HG03280 (cell line): ENCODE data around the gene PCDH11Y.
A peak's percentile ranks its signal among the peaks of the same experiment; 100 is the strongest.
"Not testable (repeated sequence)": the region's sequence is repeated elsewhere in the genome, so short reads cannot be mapped to it uniquely, and the experiment has no call there.

Experiments
- ATAC-seq: cut with Tn5 transposase; IDR thresholded peaks from one replicate; pipeline ENCODE4 v1.9.1; 2021; ENCODE audit warnings: mild to moderate bottlenecking, moderate library complexity; ENCODE audit not compliant: unreplicated experiment

PCDH11Y gene, protein sequence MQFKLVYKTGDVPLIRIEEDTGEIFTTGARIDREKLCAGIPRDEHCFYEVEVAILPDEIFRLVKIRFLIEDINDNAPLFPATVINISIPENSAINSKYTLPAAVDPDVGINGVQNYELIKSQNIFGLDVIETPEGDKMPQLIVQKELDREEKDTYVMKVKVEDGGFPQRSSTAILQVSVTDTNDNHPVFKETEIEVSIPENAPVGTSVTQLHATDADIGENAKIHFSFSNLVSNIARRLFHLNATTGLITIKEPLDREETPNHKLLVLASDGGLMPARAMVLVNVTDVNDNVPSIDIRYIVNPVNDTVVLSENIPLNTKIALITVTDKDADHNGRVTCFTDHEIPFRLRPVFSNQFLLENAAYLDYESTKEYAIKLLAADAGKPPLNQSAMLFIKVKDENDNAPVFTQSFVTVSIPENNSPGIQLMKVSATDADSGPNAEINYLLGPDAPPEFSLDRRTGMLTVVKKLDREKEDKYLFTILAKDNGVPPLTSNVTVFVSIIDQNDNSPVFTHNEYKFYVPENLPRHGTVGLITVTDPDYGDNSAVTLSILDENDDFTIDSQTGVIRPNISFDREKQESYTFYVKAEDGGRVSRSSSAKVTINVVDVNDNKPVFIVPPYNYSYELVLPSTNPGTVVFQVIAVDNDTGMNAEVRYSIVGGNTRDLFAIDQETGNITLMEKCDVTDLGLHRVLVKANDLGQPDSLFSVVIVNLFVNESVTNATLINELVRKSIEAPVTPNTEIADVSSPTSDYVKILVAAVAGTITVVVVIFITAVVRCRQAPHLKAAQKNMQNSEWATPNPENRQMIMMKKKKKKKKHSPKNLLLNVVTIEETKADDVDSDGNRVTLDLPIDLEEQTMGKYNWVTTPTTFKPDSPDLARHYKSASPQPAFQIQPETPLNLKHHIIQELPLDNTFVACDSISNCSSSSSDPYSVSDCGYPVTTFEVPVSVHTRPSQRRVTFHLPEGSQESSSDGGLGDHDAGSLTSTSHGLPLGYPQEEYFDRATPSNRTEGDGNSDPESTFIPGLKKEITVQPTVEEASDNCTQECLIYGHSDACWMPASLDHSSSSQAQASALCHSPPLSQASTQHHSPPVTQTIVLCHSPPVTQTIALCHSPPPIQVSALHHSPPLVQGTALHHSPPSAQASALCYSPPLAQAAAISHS (N-terminal part only)

GRCh38 chrY:5000057-5000456, at the start of gene PCDH11Y:
Gene PCDH11Y, plus strand, starts transcription at chrY:5000296. Its CDS starts 56,804 bp downstream, at chrY:5057100.
- not testable (repeated sequence) for ATAC-seq

DNA sequence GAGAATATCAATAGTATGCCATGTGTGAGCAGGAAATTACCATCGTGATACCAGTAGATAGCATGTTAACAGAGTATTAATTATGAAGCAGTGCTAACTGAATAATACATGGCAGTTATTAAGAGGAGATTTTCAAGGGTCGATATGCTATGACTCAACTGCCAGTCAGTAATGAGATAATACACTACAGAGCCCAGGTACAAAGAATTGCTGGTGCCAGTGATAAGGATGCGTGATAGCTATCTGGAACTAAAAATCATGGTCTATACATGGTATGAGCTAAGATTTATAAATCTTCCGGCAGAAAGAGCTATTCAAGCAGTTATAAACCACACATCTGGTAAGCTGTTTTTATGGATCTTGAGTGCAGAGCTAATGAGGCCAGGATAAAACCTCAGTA, 32.2 kb upstream of the PCDH11Y start:
- ATAC-seq, result not testable (repeated sequence)

- peak; percentile 98 for ATAC-seq
Measured at GRCh38 chrY:4991743-4992400, 8.2 kb upstream of the PCDH11Y start.

GRCh38 chrY:4994892-4995291, 5.2 kb upstream of the PCDH11Y start:
- ATAC-seq, result not testable (repeated sequence)

- not testable (repeated sequence) for ATAC-seq
Measured at GRCh38 chrY:5002476-5003184, 2.5 kb downstream of the PCDH11Y start.

DNA sequence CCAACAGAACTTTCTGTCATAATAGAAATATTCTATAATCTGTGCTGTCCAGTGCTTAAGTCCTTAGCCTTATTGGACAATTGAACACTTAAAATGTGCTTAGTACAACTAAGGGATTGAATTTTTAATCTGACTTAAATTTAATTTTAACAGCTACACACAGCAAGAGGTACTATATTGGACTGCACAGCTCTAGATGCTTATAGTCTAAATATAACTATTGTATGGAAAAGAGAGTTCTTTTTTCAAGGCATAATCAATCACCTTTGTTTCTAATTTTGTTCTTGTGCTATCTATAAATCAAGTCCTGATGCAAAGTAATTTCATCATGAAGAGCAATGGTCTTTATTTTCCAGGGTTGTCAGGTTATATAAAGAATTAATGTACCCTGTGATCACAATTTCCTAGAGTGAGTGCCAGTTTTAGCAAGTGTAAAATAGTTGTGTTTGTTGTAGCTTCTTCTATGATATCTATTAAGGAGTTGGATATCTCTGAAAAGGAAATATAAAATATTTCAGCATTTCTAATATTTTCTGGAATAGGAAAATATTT, 39.0 kb downstream of the PCDH11Y start:
- not testable (repeated sequence) for ATAC-seq

GRCh38 chrY:5083017-5083416, 82.9 kb downstream of the PCDH11Y start:
- not testable (repeated sequence) for ATAC-seq

GRCh38 chrY:5182998-5183397, 182.9 kb downstream of the PCDH11Y start:
- ATAC-seq, result not testable (repeated sequence)

DNA sequence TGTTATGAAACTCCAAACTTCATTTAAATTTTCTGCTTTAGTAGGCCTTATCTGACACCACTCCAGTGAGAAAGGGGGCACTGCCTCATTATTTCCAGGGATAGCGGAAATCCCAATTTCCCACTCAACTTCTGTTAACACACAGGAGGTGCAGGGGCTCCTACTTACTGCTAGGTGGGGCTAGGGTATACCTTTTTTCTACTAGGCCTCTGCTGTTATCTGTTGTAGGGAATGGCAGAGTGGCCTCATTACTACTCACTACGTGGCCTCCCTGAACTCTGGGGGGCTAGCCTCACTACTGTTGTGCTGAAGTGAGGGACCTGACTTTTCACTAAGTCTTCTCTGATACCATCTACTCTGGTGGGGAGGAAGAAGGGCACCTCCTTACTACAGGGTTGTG, 215.0 kb downstream of the PCDH11Y start:
- not testable (repeated sequence) for ATAC-seq

GRCh38 chrY:5324931-5325330, 324.8 kb downstream of the PCDH11Y start:
- ATAC-seq, result not testable (repeated sequence)

- ATAC-seq, result not testable (repeated sequence)
Measured at GRCh38 chrY:5342220-5342619, 342.1 kb downstream of the PCDH11Y start.

DNA sequence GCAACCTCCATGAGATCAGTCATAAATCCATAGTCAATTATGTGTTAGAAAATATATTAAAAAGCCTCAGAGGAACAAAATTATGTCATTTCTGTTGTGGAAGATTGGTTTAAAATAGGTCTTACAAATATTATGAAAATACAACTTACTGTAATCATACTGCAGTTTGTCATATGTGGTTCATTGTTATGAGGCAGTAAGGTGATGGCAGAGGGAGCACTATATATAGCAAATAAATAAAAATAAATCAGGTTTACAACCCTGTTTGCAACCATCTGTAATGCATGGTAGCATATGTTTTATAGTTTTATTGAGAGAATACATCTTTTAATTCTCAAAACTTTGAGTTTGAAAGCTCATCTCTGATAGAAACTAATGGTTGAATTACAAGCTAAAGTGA, 543.6 kb downstream of the PCDH11Y start:
- not testable (repeated sequence) for ATAC-seq

DNA sequence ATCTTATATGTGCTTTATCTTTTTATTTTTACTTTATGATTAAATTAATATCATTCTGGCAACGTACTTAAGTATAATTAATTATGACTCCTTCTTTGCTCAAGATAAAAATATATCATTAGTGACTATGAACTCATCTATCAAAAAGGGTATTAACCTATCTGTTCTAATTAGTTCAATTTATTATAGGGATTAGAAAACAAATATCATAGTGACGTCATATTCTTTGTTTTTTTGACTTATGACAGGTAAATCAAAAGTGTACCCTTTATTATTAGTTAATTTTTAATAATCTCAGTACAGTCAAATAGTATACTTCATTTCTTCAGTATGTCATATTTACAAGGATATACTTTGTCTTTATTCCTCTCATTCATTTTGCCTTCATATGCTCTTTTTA, 638.5 kb downstream of the PCDH11Y start:
- not testable (repeated sequence) for ATAC-seq

GRCh38 chrY:5679265-5679664, 679.2 kb downstream of the PCDH11Y start:
- ATAC-seq, result not testable (repeated sequence)

GRCh38 chrY:5708727-5709126, 708.6 kb downstream of the PCDH11Y start:
- not testable (repeated sequence) for ATAC-seq

GRCh38 chrY:5709788-5710381, 709.8 kb downstream of the PCDH11Y start:
- ATAC-seq, result not testable (repeated sequence)

- not testable (repeated sequence) for ATAC-seq
Measured at GRCh38 chrY:5761403-5761802, 761.3 kb downstream of the PCDH11Y start.

- ATAC-seq, result not testable (repeated sequence)
Measured at GRCh38 chrY:5776485-5776884, 776.4 kb downstream of the PCDH11Y start.
